DMS 273 (cell line): Measurements from ENCODE around the gene PPP2R5C.
A peak's percentile ranks its signal among the peaks of the same experiment; 100 is the strongest.

Source experiments
- DNase-seq: peaks from one replicate; lab custom pipeline; 2025; ENCODE audit not compliant: unreplicated experiment; lab: John Stamatoyannopoulos, UW

The PPP2R5C gene

GRCh38 chr14:101884089-101884933 lies 122.8 kb downstream of the PPP2R5C start:
- DNase-seq: no peak

DNA sequence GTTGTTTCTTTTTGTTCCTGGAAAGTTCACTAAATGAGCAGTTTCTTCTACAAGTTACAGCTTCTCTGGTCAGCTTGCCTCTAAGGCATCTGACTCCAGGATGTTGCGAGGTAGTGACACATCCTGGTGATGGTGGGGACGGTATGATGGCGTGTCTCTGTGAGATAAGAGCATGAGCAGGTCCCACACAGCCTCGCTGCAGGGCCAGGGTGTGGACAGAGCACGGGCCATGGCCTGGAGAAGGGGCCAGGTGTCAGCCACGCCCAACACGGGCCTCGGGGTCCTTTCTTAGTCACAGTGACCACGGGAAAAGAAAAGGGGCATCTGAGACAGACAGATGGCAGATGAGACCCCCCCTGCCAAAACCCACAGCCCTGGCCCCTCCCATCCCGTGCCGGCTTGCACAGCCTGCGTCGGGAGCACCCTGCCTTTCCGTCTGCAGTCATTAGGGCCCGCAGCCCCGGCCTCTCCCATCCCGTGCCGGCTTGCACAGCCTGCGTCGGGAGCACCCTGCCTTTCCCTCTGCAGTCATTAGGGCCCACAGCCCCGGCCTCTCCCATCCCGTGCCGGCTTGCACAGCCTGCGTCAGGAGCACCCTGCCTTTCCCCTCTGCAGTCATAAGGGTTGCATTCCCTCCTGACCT lies 123.5 kb downstream of the PPP2R5C start:
- DNase-seq: no peak

DNA sequence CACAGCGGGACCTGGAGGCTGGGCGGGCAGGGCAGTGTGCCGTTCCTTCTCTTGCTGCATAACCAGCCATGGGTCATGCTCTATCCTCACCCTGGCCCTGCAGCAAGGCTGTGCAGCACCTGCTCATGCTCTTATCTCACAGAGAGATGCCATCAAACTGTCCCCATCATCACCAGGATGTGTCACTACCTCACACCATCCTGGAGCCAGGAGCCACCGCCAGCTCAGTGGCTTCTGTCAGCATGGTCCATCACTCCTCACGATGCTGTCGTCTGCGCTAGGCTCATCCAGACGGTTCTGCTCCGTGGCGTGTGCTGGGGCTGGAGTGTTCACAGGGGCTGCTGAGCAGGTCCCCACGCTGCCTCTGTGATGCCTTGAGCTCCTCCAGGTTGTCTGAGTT lies 125.7 kb downstream of the PPP2R5C start:
- DNase-seq: no peak

DNA sequence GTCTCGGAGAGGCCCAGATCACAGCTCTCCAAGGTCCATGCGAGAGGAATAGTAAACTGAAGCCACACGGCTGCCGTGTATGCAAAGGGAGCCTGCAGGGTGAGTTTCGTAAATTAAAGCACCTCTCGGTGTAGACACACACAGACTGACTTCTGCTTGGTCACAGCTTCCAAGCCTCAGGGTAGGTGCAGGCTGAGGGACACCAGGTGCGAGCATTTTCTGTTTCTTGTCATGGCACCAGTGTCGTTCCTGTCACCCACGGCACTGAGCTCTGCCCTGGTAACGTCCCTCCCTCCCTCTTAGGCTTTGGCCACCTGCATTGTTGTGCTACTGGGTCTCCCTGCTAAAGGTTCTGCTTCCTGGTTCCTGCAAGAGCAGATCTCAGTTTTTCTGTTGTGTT lies 126.7 kb downstream of the PPP2R5C start:
- DNase-seq: no peak

DNA sequence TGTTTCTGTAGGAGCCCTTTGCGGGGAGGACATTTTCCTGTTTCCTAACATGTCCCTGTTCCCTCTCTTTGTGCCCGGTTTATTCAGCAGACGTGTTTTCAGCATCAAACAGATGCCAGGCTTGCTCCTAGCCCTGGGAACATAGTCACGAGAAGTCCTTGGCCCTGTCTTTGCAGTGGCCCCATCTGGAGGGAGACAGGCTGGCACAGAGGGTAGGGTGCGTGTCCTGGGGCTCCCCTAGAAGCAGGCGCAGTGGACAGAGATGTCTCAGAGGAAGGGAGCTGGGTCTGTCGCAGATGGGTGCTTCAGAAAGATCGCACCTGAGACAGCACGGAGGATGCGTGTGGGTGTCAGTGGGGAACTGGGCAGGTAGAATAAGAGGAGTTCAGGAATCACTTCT lies 127.9 kb downstream of the PPP2R5C start:
- peak; percentile 29 for DNase-seq

GRCh38 chr14:101889898-101890297 lies 128.4 kb downstream of the PPP2R5C start:
- peak; percentile 33 for DNase-seq

DNA sequence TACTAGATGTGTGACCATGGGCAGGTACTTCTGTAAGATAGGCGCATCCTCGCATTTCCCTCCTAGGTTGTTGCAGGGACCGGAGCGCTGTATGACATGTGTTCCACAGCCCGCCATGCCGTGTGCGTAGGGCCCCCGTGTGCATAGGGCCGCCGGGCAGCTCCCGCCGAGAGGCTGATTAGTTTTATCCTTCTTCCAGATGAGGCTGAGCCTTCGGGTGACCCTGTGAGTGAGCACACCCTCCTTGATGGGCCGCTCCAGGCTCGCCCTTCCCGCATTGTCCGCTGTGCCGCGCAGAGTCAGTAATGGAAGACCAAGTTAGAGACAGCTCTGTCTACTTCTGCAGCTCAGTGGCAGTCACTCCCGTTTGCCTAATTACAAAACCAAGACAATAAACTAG lies 130.0 kb downstream of the PPP2R5C start:
- DNase-seq: no peak

DNA sequence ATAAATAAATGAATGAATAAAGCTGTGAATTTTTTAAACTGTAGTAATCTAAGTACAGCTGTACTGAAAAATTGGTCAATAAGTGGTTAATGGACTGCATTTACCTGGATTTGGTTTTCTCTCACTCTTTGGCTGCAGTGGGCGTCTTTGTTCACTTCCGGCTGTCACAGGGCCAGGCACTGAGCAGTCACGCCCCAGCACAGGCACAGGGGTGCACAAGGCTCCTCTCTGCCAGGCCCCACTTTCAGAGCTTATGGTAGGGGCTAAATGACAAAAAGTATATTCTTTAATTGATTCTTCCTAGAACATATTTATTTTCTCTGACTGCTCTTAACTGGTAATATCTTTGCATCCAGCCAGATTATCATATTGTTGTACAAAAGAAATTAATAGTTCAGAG lies 132.2 kb downstream of the PPP2R5C start:
- DNase-seq: no peak

GRCh38 chr14:101894365-101895081 lies 133.0 kb downstream of the PPP2R5C start:
- no peak for DNase-seq

DNA sequence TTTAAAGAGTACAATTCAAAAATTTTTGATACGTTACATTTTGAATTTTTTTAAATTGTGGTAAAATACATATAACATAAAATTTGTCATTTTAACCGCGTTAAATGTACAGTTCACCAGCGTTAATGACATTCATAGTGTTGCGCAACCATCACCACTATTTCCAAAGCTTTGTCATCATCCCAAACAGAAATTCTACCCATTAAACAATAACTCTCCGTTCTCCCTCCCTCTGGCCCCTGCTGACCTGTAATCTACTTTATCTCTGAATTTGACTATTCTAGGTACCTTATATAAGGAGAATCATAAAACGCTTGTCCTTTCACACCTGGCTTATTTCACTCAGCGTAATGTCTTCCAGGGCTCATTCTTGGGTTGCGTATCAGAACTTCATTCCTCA lies 133.7 kb downstream of the PPP2R5C start:
- no peak for DNase-seq

DNA sequence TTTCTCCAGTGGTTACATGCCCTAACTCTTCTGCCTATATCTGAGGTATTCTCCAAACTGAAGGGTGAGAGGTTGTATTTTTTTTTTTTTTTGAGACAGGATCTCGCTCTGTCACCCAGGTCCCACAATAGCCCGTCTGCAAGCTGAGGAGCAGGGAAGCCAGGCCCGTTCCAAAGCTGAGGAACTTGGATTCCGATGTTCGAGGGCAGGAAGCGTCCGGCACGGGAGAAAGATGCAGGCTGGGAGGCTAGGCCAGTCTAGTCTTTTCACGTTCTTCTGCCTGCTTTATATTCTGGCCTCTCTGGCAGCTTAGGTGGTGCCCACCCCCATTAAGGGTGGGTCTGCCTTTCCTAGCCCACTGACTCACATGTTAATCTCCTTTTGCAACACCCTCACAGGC lies 135.8 kb downstream of the PPP2R5C start:
- DNase-seq: no peak

DNA sequence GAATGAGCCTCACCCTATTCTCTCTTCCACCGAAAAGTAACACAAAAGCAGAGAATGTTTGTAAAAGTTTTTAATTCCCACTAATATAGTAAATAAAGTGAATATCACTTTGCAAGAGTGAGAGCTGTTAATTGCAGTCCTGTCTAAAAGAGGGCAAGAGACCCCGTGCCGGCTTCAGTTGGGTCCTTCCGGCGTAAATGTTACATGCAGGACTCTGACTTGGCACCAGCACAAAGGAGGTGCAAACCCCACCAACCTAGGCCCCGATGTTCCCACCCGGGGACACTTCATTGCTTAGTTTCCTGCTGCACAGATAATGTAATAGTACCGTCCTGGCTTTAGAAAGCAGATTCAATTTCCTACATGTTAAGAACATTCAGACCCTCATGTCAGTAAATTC lies 136.9 kb downstream of the PPP2R5C start:
- no peak for DNase-seq

- DNase-seq: no peak
Measured at GRCh38 chr14:101899263-101899662, 137.8 kb downstream of the PPP2R5C start.

- DNase-seq: no peak
Measured at GRCh38 chr14:101900253-101900652, 138.7 kb downstream of the PPP2R5C start.

- no peak for DNase-seq
Measured at GRCh38 chr14:101903111-101903561, 141.6 kb downstream of the PPP2R5C start.

DNA sequence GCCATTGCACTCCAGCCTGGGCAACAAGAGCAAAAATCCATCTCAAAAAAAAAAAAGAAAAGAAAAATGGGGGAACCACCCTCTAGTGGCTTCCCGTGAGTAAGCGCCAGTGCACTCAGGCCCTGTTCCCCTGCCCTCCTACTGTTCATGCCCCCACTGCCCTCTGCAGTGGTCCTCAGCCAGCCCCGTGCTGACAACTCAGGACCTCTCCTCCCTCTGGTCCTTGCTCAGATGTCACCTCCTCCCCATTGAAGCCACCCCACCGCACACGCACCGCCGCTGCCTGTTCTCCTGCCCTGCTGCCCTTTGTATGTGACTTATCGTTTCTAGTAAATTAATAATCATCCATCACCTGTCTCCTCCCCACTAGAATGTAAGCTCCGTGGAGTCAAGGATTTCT lies 144.1 kb downstream of the PPP2R5C start:
- DNase-seq: no peak

- DNase-seq: no peak
Measured at GRCh38 chr14:101906645-101907044, 145.1 kb downstream of the PPP2R5C start.

DNA sequence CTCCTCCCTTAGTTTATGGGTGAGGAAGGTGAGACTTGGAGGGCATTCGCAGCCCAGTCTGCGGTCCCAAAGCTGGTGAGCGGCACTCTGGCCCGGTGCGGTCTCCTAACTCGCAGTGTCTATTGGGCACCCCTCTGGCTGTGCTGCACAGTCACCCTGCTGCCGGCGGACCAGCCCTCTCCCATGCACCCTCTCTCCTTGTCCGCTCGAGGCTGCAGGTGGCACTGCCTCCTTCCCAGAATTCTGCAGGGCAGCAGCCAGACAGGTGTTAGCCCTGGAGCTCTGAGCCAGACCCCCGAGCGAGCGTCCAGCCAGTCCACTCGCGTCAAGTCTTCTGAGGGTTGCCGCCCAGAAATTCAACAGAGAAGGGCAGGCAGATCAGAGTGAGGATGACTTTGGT lies 146.1 kb downstream of the PPP2R5C start:
- DNase-seq: no peak

GRCh38 chr14:101908795-101909194 lies 147.3 kb downstream of the PPP2R5C start:
- DNase-seq: no peak

DNA sequence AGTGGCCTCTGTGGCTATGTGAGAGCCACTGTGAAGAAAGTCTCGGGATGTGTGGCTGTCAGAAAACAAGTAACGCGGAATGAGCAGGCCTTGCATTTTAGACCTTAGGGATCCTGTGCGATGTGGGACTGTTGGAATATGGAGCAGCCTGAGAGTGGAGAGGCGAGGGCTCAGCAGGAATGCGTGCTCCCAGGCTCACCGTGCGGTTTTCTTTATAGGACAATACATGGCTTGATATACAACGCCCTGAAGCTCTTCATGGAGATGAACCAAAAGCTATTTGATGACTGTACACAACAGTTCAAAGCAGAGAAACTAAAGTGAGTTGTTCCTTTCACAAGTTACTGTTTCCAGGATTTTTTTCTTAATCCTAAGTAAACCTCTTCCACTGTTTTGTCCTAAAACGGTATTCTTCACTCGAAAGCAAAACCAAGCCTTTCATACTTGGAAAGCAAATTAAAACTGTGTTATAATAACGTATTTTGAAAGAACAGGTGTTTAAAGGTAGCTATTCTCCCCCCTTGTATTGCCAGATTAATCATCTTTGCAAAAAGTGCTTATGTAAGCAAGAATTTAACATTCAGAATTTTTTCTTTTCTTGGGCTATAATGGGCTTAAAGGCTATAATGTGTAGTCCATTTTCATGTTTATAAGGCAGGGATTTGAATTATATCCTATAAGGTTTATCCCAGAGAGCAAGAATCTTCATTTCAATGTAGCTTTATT lies 148.0 kb downstream of the PPP2R5C start:
- no peak for DNase-seq

DNA sequence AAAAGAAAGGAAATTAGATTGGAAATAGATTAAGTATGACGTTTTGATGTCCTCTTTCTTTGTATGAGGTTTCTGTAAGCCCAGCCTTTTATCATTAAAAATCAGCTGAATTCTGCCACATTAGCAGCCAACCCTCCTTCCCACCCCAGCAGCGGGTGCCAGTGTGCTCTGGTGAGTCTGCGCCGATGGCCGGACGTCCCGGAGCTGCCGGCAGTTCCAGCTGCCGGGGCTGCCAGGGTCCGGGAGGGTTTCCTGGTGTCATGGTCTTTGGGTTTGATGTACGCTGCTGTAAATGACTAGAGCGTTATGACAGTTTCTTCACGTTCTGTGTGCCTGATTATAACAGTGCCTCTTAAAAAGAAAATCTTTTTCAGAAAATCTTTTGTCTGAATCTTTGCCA lies 151.3 kb downstream of the PPP2R5C start:
- DNase-seq: no peak
